Prostate gland (tissue), 2 donors: ENCODE data around the gene LEO1. TPM values are rescaled to one million over a fixed set of nuclear protein-coding genes. Genes with fewer than 3 reads are reported as not detected.

Source experiments
- DNase-seq: peaks from one replicate; pipeline ENCODE4 v3.0.0-alpha.2; 2019; ENCODE audit warnings: low spot score
- H3K27ac ChIP-seq, 2 donors: fragments of 200-600 bp; sonication (generic); 2 replicates each; pipeline ENCODE4 v1.5.1; 2017 to 2019
- H3K27me3 ChIP-seq: fragments of 200-600 bp; sonication (generic); replicated peaks from 2 replicates; pipeline ENCODE4 v1.5.1; 2019; ENCODE audit not compliant: insufficient read depth
- H3K36me3 ChIP-seq, 2 donors: fragments of 200-600 bp; sonication (generic); 1 replicate in 1 of 2; 2 replicates in 1 of 2; pipeline versions ENCODE4 v1.5.1 to v1.8.1; 2017 to 2019
- H3K4me1 ChIP-seq: fragments of 200-600 bp; sonication (generic); replicated peaks from 2 replicates; pipeline ENCODE4 v1.5.1; 2019
- H3K4me3 ChIP-seq, 2 donors: fragments of 200-600 bp; sonication (generic); 2 replicates each; pipeline ENCODE4 v1.5.1; 2017 to 2019
- H3K9me3 ChIP-seq: fragments of 200-600 bp; sonication (generic); 2 replicates; pipeline ENCODE4 v1.5.1; 2017
- POLR2A ChIP-seq: fragments of 450-650 bp; IDR thresholded peaks from one replicate; pipeline ENCODE4 v1.6.1; 2016; ENCODE audit warnings: antibody characterized with exemption, mild to moderate bottlenecking
- POLR2AphosphoS5 ChIP-seq: sonication (generic); formaldehyde crosslinking; IDR thresholded peaks from one replicate; pipeline ENCODE4 v1.6.1; 2017; ENCODE audit warnings: antibody characterized with exemption
- WGBS: methylation state at CpG from one replicate; pipeline ENCODE4 v1.1.5; 2018; 5-methylcytosine and 5-hydroxymethylcytosine counted together
- intact Hi-C: fragments of 100-400 bp; cut with DNase I; formaldehyde crosslinking; loops from one replicate; pipeline ENCODE4 v1.14.2; 2022
- total RNA-seq, 2 donors: library from RNA; depleted of rRNA; stranded (reverse); fragments of >200 nt; gene quantifications; one replicate each; pipeline ENCODE4 v1.1.0, GENCODE V29; 2016
- TF ChIP-seq, protein P1 (sequence below), 4 experiments: fragments of 200-600 bp in 2 of 4; fragments of 450-650 bp in 2 of 4; sonication (generic) in 2 of 4; IDR thresholded peaks; 1 replicate in 3 of 4; 2 replicates in 1 of 4; pipeline ENCODE4 v1.5.1; 2016 to 2019; ENCODE audit warnings: antibody characterized with exemption in 4 of 4, mild to moderate bottlenecking in 2 of 4, moderate library complexity in 2 of 4

Gene LEO1
- total RNA-seq, 2 donors from 2014 or later = 14.4 to 24.2 TPM

DNA sequence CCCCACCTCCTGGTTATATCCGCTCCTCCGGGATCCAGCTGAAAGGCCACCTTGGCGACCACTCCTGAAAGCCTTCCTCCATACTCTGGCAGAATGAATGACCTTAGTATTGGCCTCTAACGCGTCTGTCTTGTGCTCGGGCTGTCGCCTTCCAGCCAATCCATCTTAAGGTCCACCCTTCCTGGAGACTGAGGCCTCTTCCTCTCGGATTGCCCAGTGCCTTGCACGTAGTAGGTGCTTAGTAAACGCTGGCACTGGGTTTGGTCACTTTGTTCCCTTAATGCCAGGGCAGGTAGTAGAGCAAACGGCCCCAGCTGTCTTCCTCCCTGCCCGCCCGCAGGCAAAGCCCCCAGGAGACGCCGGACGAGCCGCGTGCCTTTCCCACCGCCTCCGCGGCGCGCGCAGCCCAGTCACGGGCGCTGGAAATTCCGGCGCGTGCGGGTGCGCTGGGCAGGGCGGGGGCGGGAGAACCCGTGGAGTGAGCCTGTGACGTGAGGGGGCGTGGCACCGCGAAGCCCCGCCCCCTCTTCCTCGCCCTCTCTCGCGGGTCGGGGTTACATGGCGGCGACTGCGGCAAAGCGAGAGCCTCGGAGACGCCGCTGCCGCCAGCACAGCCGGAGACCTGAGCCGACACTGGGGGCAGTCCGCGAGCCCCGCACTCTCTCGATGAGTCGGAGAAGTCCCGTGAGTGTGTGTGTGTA is 47.3 kb upstream of the LEO1 start, which contains the start of gene MAPK6:
Gene MAPK6 (plus strand): TSS at position 527 of the 701 bp plus-strand sequence. CDS start 27,242 bp downstream, outside the sequence.
- intact Hi-C loops = loop anchor here (5.0 kb wide), 1 partner anchor 47 kb away; the partner anchor contains the start of gene LEO1
- Histone ChIP-seq H3K27me3 (no peaks in the 10 kb centered on the region), H3K4me3 (peak within 1 kb of the TSS; percentile 67 to 71), H3K9me3 (no peaks in the 10 kb centered on the region), H3K36me3 (no peaks in the 10 kb centered on the region), H3K27ac (peak within 1 kb of the TSS; percentile 96), H3K4me1 (no peaks in the 10 kb centered on the region)
- peak; percentile 93 for DNase-seq
- TF ChIP-seq POLR2AphosphoS5 = peak; percentile 96
- TF ChIP-seq POLR2A = peak; percentile 97
- TF ChIP-seq, protein P1, sequence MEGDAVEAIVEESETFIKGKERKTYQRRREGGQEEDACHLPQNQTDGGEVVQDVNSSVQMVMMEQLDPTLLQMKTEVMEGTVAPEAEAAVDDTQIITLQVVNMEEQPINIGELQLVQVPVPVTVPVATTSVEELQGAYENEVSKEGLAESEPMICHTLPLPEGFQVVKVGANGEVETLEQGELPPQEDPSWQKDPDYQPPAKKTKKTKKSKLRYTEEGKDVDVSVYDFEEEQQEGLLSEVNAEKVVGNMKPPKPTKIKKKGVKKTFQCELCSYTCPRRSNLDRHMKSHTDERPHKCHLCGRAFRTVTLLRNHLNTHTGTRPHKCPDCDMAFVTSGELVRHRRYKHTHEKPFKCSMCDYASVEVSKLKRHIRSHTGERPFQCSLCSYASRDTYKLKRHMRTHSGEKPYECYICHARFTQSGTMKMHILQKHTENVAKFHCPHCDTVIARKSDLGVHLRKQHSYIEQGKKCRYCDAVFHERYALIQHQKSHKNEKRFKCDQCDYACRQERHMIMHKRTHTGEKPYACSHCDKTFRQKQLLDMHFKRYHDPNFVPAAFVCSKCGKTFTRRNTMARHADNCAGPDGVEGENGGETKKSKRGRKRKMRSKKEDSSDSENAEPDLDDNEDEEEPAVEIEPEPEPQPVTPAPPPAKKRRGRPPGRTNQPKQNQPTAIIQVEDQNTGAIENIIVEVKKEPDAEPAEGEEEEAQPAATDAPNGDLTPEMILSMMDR (IDR thresholded peaks at IDR 0.05) = peak in 1 of 4 experiments; percentile 12
- WGBS = 3% methylated on average over 59 of the region's 59 CpGs

DNA sequence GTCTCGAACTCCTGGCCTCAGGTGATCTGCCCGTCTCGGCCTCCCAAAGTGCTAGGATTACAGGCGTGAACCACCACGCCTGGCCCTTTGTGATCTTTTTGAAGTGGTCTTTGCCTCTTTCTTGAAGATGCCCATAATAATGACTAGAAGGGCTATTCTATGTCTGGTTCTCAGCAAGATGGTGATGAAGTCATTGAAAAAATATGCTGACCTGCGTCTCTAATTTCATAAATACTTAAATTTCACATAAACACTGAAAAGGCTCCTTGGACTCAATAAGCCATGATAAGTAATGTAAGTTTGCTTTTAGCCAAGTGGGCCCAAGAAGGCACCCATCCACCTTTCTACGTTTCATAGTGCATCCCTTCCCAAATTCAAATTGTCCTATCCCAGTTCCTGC is 46.7 kb upstream of the LEO1 start:
- no peak for DNase-seq
- H3K36me3 ChIP-seq = no peaks in the 10 kb centered on the region
- H3K9me3 ChIP-seq = no peaks in the 10 kb centered on the region
- H3K27me3 ChIP-seq = no peaks in the 10 kb centered on the region
- 89% methylated on average over 7 of the region's 7 CpGs for WGBS
- intact Hi-C loops = loop anchor here (5.0 kb wide), 1 partner anchor 46 kb away; the partner anchor contains the start of gene LEO1
- H3K4me1 ChIP-seq = no peaks in the 10 kb centered on the region
- TF ChIP-seq POLR2A (no peak), POLR2AphosphoS5 (no peak)
- TF ChIP-seq, protein P1 (IDR thresholded peaks at IDR 0.05) = no peak
- no peak overlapping the region for H3K4me3 ChIP-seq
- H3K27ac ChIP-seq = peak overlapping the region; percentile 96

DNA sequence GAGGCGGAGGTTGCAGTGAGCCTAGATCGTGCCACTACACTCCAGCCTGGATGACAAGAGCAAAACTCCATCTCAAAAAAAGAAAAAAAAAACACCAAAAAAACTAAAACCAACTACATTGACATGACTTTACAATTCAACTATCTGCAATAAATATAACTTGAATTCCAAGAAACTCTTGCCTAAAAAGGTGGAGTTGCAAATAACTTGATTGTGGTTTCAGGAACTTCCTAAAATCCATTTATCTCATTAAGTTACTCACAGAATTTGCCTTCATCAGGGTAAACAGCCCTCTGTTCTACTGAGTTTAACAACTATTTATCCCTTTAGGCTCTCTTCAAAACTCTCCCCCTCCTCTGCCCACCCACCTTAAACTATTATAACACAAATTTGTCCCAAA is 44.7 kb upstream of the LEO1 start:
- WGBS = 96% methylated on average over 2 of the region's 2 CpGs
- no peaks in the 10 kb centered on the region for H3K27me3 ChIP-seq
- intact Hi-C loops = loop anchor here (5.0 kb wide), 1 partner anchor 44 kb away; the partner anchor contains the start of gene LEO1
- no peak for DNase-seq
- H3K27ac ChIP-seq = no peak overlapping the region
- TF ChIP-seq POLR2AphosphoS5 = no peak
- TF ChIP-seq, protein P1 (IDR thresholded peaks at IDR 0.05) = no peak
- no peak for TF ChIP-seq POLR2A
- H3K36me3 ChIP-seq = no peaks in the 10 kb centered on the region
- H3K9me3 ChIP-seq = no peaks in the 10 kb centered on the region
- peaks cover 6% of the 10 kb centered on the region for H3K4me1 ChIP-seq
- H3K4me3 ChIP-seq = no peak overlapping the region

DNA sequence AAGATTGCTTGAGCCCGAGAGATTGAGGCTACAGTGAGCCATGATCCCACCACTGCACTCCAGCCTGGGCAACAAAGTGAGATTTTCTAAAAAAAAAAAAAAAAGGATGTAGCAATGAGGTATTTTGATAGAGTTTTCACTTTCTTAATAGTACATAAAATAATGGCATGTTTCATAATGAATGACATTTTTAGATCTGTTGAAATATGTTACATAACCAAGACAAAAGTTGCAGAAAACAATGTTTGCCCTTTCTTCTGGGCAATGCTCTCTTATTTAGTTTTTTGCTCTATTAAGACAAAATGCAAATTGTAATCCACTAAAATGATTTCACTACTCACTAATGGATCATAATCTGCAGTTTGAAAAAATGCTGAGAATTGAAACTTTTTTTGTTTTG is 43.0 kb upstream of the LEO1 start:
- TF ChIP-seq POLR2A = no peak
- intact Hi-C loops = loop anchor here (5.0 kb wide), 1 partner anchor 42 kb away; the partner anchor contains the start of gene LEO1
- DNase-seq = no peak
- H3K4me3 ChIP-seq = no peak overlapping the region
- WGBS = 97% methylated on average over 1 of the region's 1 CpG
- H3K9me3 ChIP-seq = no peaks in the 10 kb centered on the region
- no peaks in the 10 kb centered on the region for H3K27me3 ChIP-seq
- H3K4me1 ChIP-seq = peaks cover 9% of the 10 kb centered on the region
- no peak overlapping the region for H3K27ac ChIP-seq
- H3K36me3 ChIP-seq = no peaks in the 10 kb centered on the region

DNA sequence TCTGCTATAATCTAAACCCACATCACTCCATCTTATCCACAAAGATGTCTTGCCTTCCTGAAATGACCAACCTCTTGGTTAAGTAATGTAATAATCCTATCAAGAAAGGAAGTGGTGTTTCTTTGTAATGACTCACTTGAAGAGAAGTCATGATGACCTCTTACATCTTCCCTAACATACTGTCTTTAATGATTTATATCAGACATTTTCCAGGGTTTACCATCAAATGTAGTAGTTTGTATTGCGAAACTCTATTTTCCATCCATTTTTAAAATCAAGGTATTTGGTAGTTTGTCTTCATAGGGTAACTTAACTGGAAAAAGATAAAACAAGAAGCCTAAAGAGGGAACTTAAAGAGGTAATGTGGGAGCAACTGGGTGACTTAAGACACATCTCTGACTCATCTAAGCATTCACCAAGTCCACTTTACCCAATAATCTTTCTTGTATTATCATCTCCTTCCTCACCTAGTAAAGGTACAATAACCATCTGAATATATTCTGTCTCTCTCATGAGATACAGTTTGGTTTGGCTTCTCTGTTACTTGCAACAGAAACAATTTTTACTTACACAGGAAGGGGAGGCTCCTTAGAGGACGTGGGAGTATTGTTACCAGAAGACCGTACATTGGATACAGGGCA is 41.7 kb upstream of the LEO1 start:
- TF ChIP-seq POLR2AphosphoS5 (no peak), POLR2A (no peak)
- TF ChIP-seq, protein P1 (IDR thresholded peaks at IDR 0.05) = no peak
- Histone ChIP-seq H3K27me3 (no peaks in the 10 kb centered on the region), H3K9me3 (no peaks in the 10 kb centered on the region), H3K27ac (no peak overlapping the region), H3K4me1 (peaks cover 9% of the 10 kb centered on the region), H3K36me3 (no peaks in the 10 kb centered on the region), H3K4me3 (no peak overlapping the region)
- no peak for DNase-seq
- intact Hi-C loops = no loop called here
- 94% methylated on average over 3 of the region's 3 CpGs for WGBS
